Ishikawa (cell line): ENCODE measurements around the gene PLPPR3.
A peak's percentile ranks its signal among the peaks of the same experiment; 100 is the strongest.

Source experiments
- CEBPB ChIP-seq: IDR thresholded peaks from 2 replicates; pipeline ENCODE4 v1.6.1; 2012
- CREB1 ChIP-seq: IDR thresholded peaks from 2 replicates; pipeline ENCODE4 v1.6.1; 2012; ENCODE audit warnings: low read depth
- EGR1 ChIP-seq: IDR thresholded peaks from 2 replicates; pipeline ENCODE4 v1.6.1; 2012
- EP300 ChIP-seq: IDR thresholded peaks from 2 replicates; pipeline ENCODE4 v1.6.1; 2012; ENCODE audit warnings: borderline replicate concordance
- FOXM1 ChIP-seq: IDR thresholded peaks from 2 replicates; pipeline ENCODE4 v1.6.1; 2012; ENCODE audit warnings: low read depth, borderline replicate concordance
- MAX ChIP-seq: IDR thresholded peaks from 2 replicates; pipeline ENCODE4 v1.6.1; 2012
- NFIC ChIP-seq: IDR thresholded peaks from 2 replicates; pipeline ENCODE4 v1.6.1; 2012
- RAD21 ChIP-seq: IDR thresholded peaks from 2 replicates; pipeline ENCODE4 v1.6.1; 2012; ENCODE audit warnings: low read depth
- REST ChIP-seq: IDR thresholded peaks from 2 replicates; pipeline ENCODE4 v1.6.1; 2012; ENCODE audit warnings: low read depth, mild to moderate bottlenecking
- TAF1 ChIP-seq: IDR thresholded peaks from 2 replicates; pipeline ENCODE4 v1.6.1; 2012; ENCODE audit warnings: low read depth, mild to moderate bottlenecking
- TCF12 ChIP-seq: IDR thresholded peaks from 2 replicates; pipeline ENCODE4 v1.6.1; 2012; ENCODE audit warnings: low read depth
- TEAD4 ChIP-seq: IDR thresholded peaks from 2 replicates; pipeline ENCODE4 v1.6.1; 2012
- USF1 ChIP-seq: IDR thresholded peaks from 2 replicates; pipeline ENCODE4 v1.6.1; 2012
- YY1 ChIP-seq: IDR thresholded peaks from 2 replicates; pipeline ENCODE4 v1.6.1; 2012; ENCODE audit warnings: low read depth
- ZBTB7A ChIP-seq: IDR thresholded peaks from 2 replicates; pipeline ENCODE4 v1.6.1; 2012; ENCODE audit warnings: low read depth

Gene PLPPR3

GRCh38 chr19:861756-862580 lies 40.2 kb upstream of the PLPPR3 start:
- TF ChIP-seq TAF1 (no peak), RAD21 (peak; percentile 20; the same call in 1 of the 2 replicates), EGR1 (no peak), TEAD4 (no peak), ZBTB7A (0 out of 2 replicates have a peak, but pooled peaks have one; percentile 9), MAX (peak; percentile 99), FOXM1 (no peak), YY1 (0 out of 2 replicates have a peak, but pooled peaks have one; percentile 35), TCF12 (no peak; the same call in 1 of the 2 replicates), USF1 (peak; percentile 67)

GRCh38 chr19:861141-861755 lies 39.5 kb upstream of the PLPPR3 start:
- TF ChIP-seq EGR1, result no peak
- peak; percentile 29 for TF ChIP-seq ZBTB7A

- TF ChIP-seq EP300 (no peak), CEBPB (peak; percentile 26; the same call in 1 of the 2 replicates), ZBTB7A (0 out of 2 replicates have a peak, but pooled peaks have one; percentile 28), TAF1 (no peak)
Measured at GRCh38 chr19:858868-859843, 37.4 kb upstream of the PLPPR3 start, which contains the start of gene CFD. Gene CFD (plus strand): TSS chr19:859664. CDS start chr19:859690, 26 bp downstream.

- TF ChIP-seq ZBTB7A (no peak), TCF12 (no peak), CEBPB (no peak), YY1 (no peak), MAX (no peak), CREB1 (no peak), RAD21 (no peak), NFIC (no peak), FOXM1 (no peak), EP300 (no peak), TAF1 (no peak), TEAD4 (no peak), REST (no peak), USF1 (no peak), EGR1 (no peak)
Measured at GRCh38 chr19:858284-858683, 36.5 kb upstream of the PLPPR3 start.

- TF ChIP-seq RAD21 (no peak), USF1 (no peak)
Measured at GRCh38 chr19:855566-856120, 33.9 kb upstream of the PLPPR3 start.

- TF ChIP-seq REST (no peak), TEAD4 (no peak), CREB1 (no peak), USF1 (no peak), ZBTB7A (no peak), FOXM1 (no peak), RAD21 (no peak), YY1 (no peak), CEBPB (no peak), TCF12 (no peak), NFIC (no peak), TAF1 (no peak), MAX (no peak), EP300 (no peak), EGR1 (no peak)
Measured at GRCh38 chr19:855142-855541, 33.4 kb upstream of the PLPPR3 start.
